Endometrium (tissue), 2 donors: Measurements from ENCODE around the gene NSL1.

Experiments used
- FAIRE-seq: peaks from 2 replicates; lab custom pipeline; 2012; peaks lifted over from hg19 to GRCh38; lab: Jason Lieb, UNC
- donor health status: control.
- donor health status: control.

Gene NSL1

DNA sequence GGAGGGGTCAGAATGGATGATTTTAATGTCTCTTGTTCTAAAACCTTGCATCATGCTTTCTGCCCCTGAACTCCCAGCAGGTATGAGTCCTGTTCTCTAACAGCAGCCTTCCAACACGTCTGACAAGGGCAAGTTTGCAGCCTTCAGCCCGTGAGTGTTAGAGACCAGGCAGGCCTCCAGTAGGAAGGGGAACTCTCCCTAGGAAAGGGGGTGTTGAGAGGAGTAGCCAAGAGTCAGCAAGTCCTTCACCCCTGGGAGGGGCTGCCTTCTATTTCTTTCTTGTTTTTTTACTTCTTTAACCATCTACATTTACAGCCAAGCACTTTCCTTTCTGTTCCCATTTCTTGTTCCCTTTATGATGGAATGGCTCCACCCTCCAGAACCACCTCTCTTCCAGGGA is 106.1 kb downstream of the NSL1 start:
- FAIRE-seq = no peak

DNA sequence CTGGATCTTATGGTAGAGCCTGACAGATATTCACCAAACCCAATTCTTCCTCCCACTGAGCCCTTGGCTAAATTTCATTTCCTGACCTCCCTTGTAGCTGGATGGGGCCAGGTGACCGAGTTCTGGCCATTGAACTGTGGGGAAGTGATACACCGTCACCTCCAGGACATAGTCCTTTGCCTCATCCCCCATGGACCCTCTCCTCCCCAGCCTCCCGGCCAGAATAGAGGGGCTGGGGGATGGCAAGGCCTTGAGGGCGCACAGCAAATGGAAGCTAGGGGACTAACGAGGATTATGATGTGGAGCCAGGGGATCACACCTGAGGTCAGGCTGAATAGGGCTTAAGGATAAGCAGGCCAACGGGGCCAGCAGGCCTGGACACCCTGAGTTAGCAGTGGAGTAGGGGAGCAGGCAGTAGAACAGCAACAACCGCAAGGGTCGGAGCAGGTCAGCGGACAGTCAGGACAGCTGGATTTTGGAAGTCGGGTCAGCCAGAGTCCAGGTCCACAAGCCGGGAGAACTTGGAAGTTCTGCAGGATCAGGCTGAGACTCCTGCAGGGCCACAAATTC is 107.0 kb downstream of the NSL1 start:
- no peak for FAIRE-seq

DNA sequence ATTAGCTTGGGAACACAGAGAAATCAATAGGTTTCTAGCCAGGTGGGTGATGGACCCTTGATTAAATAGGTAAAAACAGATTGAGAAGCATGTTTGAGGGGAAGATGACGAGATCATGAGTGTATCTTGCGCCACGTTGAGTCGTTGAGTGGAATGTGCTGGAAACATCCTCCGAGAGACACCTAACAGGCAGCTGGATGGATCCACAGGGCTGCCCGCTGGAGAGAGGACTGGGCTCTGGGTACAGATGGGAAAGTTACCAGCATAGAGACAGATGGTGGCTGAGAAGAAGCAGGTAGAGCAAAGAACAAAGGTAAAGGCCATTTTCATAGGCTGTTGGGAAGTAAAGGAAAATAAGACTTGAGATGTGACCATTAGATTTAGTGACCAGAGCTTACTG is 107.5 kb downstream of the NSL1 start:
- FAIRE-seq = no peak

DNA sequence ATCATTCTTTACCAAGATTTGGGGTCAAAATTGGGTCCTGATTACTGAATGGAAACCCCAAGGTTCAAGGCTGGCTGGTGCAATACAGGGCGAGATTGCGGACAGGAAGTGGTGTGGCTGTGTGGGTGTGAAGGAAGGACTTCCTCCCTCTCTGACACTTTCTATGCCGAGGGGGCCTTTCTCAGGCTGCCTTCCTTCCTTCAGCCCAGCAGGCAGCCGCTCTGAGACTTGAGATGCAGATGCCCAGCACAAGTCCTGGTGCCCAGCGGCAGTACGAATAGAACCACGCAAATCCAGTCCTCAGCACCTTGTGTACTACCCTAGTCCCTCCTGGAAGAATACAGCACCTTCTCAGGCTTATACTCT is 108.2 kb downstream of the NSL1 start:
- no peak for FAIRE-seq

DNA sequence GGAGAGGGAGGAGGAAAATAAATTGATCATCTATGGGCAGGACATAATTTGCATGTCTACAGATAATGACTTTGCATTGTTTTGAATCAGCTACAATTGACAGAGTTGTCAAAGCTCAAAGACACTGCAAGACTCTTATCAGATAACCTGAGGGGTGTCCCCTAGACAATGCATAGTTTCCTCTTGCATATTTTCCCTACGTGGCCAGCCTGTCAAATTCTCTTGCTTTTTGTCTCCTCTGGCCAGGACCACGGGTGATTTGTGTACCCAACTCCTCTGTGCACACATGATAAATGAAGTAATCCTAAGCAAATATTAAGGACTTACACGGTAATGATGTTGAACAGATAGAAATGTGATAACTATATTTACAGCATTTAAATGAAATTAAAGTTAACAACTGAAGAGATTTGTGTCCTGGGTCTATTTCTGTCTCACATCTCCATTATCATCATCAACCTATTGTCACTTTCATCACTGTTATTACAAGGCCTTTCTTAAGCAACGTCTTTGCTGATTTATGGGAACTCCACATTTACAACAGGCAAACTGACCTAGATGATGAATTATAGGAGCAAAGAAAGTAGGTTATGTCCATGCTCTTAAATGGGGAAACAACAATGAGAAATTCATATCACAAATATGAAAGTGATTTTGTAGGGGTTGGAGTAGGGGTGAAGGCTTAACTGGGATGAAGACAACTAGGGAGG is 110.7 kb downstream of the NSL1 start:
- no peak for FAIRE-seq

DNA sequence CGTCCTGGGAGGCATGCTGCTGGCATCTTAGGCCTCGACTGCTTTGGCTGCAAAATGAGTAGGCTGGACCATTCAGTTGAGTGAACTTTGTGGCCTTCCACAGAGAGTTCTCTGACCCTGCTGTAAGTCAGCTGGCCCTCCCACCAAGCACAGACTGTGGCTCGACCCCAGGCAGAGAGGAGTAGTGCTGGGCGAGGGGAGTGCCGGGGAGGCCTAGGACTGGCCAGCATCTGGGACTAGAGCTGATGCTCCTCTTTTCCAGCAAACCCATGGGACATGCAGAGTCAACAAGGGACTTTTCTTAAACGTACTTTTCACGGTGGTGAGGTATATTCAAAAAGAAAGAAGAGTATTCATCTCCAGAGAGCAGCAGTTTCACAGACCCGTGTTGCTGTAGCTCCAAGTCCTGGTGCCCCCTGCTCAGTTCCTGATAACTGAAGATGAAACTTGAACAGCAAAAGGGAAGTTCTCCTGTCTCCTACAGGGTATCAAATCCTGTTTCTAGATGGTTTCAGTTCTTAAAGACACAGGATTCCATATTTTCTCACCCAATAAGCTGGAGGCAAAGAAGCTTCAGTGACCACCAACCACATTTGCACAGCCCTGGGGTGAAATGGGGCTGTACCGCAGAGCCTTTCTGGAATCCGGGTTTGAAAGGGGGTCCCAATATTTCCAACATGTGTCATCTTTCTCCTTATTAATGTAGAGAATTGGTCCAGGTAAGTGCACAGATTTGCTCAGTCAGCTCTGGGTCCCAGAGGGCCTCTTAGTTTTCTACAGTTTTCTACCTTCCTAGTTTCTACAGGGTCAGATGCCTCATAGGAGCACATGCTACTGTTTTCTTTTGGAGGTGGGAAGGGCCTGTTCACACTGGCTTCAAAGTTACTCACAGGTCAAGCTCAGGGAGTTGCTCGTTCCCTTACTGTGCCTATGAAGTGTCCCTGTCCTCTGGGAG is 112.8 kb downstream of the NSL1 start:
- FAIRE-seq = no peak

DNA sequence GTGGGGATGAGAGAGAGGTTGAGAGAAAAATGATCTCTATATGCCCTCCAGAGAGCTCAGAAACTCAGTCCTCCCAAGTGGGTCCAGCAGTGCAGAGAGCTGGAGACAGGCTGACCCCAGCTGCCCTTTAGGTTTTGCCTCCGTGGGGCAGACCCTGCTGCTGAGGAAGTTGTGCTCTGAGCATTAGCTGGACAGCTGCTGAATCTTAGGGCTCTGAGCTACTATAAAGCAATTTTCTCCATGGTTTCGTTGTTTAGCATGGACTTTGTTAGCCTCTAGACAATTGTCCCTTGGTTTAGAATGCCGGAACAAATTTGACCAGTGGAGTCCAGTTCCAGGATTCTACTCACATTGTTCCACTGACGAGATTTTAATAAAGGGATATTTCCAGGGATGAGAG is 114.0 kb downstream of the NSL1 start:
- FAIRE-seq = no peak

DNA sequence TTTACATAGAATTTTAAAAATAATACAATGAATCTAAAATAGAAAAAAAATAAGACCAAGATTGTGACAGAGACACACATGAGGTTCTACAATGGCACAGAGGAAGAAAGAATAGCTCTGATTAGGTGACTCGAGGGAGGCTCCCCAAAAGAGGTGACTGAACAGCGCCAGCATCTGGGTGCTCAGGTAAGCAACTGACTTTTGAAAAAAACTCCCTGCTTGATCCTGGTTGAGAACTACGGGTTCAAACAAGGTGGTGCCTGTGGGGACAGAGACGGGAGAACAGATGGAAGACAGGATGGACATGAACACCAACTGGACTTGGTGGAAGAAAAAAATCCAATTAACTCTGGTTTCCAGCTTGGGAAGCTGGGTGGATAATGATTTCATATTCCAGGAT is 114.4 kb downstream of the NSL1 start:
- no peak for FAIRE-seq
